ENCODE measurements around the gene PRR4. TPM values are rescaled to one million over a fixed set of nuclear protein-coding genes. Genes with fewer than 3 reads are reported as not detected.

Gene PRR4
- total and polyA plus RNA-seq, 2 donors (not counting 3 experiments of a cell fraction or from before 2014, with no cell fraction given), result 2.4 to 2.8 TPM

- POLR2A ChIA-PET, result no interaction called here
- H3K9ac ChIP-seq (replicated peaks; ENCODE audit: extremely low read depth, insufficient read depth, low read length), result no peak within 1 kb of the TSS
- CTCF ChIA-PET, result no interaction called here
- TF ChIP-seq MYC (IDR thresholded peaks at IDR 0.05; ENCODE audit: low read depth, low read length), result no peak
- TF ChIP-seq JUN (IDR thresholded peaks at IDR 0.05; ENCODE audit: borderline replicate concordance, insufficient read depth, insufficient read length, low read depth), result no peak
- no peak for TF ChIP-seq FOS (IDR thresholded peaks at IDR 0.05; ENCODE audit: borderline replicate concordance, insufficient read depth, low read length)
- TF ChIP-seq POLR2A (IDR thresholded peaks at IDR 0.05; ENCODE audit: low read depth, low read length), result no peak
- TF ChIP-seq EZH2 (IDR thresholded peaks at IDR 0.05; ENCODE audit: borderline replicate concordance, low read depth, low read length, severe bottlenecking), result no peak
- no peak for TF ChIP-seq CTCF (IDR thresholded peaks at IDR 0.05; ENCODE audit: extremely low read depth in 1 of 2, insufficient read depth in 1 of 2, low read depth in 1 of 2, low read length in 2 of 2)
- TF ChIP-seq, protein P1, sequence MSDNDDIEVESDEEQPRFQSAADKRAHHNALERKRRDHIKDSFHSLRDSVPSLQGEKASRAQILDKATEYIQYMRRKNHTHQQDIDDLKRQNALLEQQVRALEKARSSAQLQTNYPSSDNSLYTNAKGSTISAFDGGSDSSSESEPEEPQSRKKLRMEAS (IDR thresholded peaks at IDR 0.05; ENCODE audit: insufficient read depth, insufficient read length), result no peak
- no peak for TF ChIP-seq POLR2AphosphoS5 (IDR thresholded peaks at IDR 0.05; ENCODE audit: insufficient read depth, low read depth, low read length)
- no peak for TF ChIP-seq GATA2 (IDR thresholded peaks at IDR 0.05; ENCODE audit: insufficient read depth, insufficient read length, low read depth, low read length)
- H3K79me2 ChIP-seq (ENCODE audit: control insufficient read depth, insufficient read depth, low read length), result no peaks in the 10 kb centered on the region
- H2AFZ ChIP-seq (ENCODE audit: low read depth, low read length), result no peak within 1 kb of the TSS
- DNase-seq (ENCODE audit: low read depth, low spot score) (no peak), FAIRE-seq (no peak)
- H3K4me1 ChIP-seq (ENCODE audit: control insufficient read depth, extremely low read depth, insufficient read depth, low read length), result no peaks in the 10 kb centered on the region
- H3K27me3 ChIP-seq (ENCODE audit: control insufficient read depth in 2 of 2, insufficient read depth in 2 of 2, low read length in 2 of 2), result peaks cover 4 to 23% of the 10 kb centered on the region in 2 experiments
- H3K4me3 ChIP-seq (replicated peaks in 1 of 3; ENCODE audit: insufficient read depth in 1 of 3, low read depth in 1 of 3, low read length in 3 of 3), result no peak within 1 kb of the TSS
- H3K9me1 ChIP-seq (replicated peaks; ENCODE audit: control insufficient read depth, extremely low read depth, insufficient read depth, low read length), result no peaks in the 10 kb centered on the region
- dilution Hi-C loops (cut with MboI; ENCODE audit: extremely low pct_ligation_motif_present, low sequenced_read_pairs), result no loop called here
- H3K36me3 ChIP-seq (ENCODE audit: control insufficient read depth in 2 of 2, extremely low read depth in 1 of 2, insufficient read depth in 2 of 2, low read length in 2 of 2), result no peaks in the 10 kb centered on the region
- no peaks in the 10 kb centered on the region for H3K9me3 ChIP-seq (replicated peaks; ENCODE audit: control insufficient read depth, insufficient read depth, low read length)
- H3K27ac ChIP-seq (ENCODE audit: insufficient read depth, low read depth, low read length), result no peak within 1 kb of the TSS
- BruUV-seq (replicated peaks), result no TSS peak
- intact Hi-C loops (cut with micrococcal nuclease), result no loop called here
- no peaks in the 10 kb centered on the region for H4K20me1 ChIP-seq (replicated peaks; ENCODE audit: control insufficient read depth, extremely low read depth, insufficient read depth, low read length)
- no peak within 1 kb of the TSS for H3K4me2 ChIP-seq (ENCODE audit: insufficient read depth, low read length)
Observed at GRCh38 chr12:10807186-10807585, 42.1 kb downstream of the PRR4 start, which contains the start of gene TAS2R8. Gene TAS2R8, minus strand, starts transcription at chr12:10807286. Its CDS starts 306 bp downstream, at chr12:10806980.

Data from endothelial cell of umbilical vein (primary cell).